OCI-LY3 (cell line): ENCODE data around the gene BMPR1B.

ENCODE experiments used
- H2AFZ ChIP-seq: fragments of 200-600, 300-600 bp; shearing (Covaris generic); 2 replicates; pipeline ENCODE4 v1.6.0; 2014; ENCODE audit warnings: antibody characterized with exemption, low read depth, low read length
- H3K27ac ChIP-seq: fragments of 200-600, 300-600 bp; sonication (generic); 2 replicates; pipeline ENCODE4 v1.5.1; 2014; ENCODE audit warnings: mild to moderate bottlenecking, low read length, moderate library complexity, mixed read lengths
- H3K27me3 ChIP-seq: fragments of 200-600, 300-600 bp; sonication (generic); 2 replicates; pipeline ENCODE4 v1.6.1; 2014; ENCODE audit warnings: low read depth, low read length, mixed read lengths
- H3K36me3 ChIP-seq: fragments of 200-600, 300-600 bp; sonication (generic); replicated peaks from 2 replicates; pipeline ENCODE3; 2014; ENCODE audit warnings: low read depth, low read length, mixed read lengths
- H3K4me1 ChIP-seq: fragments of 300-600, 200-600 bp; sonication (generic); 2 replicates; pipeline ENCODE4 v1.6.1; 2014; ENCODE audit warnings: low read length, mixed read lengths
- H3K4me2 ChIP-seq: fragments of 200-600, 300-600 bp; sonication (generic); 2 replicates; pipeline ENCODE4 v1.6.1; 2014; ENCODE audit warnings: low read length, mixed read lengths
- H3K4me3 ChIP-seq: fragments of 300-600, 200-600 bp; sonication (generic); 2 replicates; pipeline ENCODE4 v1.5.1; 2014; ENCODE audit warnings: antibody characterized with exemption, mild to moderate bottlenecking, low read length, moderate library complexity
- H3K79me2 ChIP-seq: fragments of 300-600, 200-600 bp; shearing (Covaris generic); 2 replicates; pipeline ENCODE4 v1.6.1; 2014; ENCODE audit warnings: mild to moderate bottlenecking, low read length, mixed read lengths
- H3K9ac ChIP-seq: fragments of 300-600, 200-600 bp; shearing (Covaris generic); 2 replicates; pipeline ENCODE4 v1.6.0; 2014; ENCODE audit warnings: mild to moderate bottlenecking, low read length, moderate library complexity
- H3K9me3 ChIP-seq: fragments of 200-600, 300-600 bp; shearing (Covaris generic); 2 replicates; pipeline ENCODE4 v1.6.1; 2014; ENCODE audit warnings: low read length, mixed read lengths; ENCODE audit not compliant: insufficient read depth
- H4K20me1 ChIP-seq: fragments of 200-600, 300-600 bp; sonication (generic); 2 replicates; pipeline ENCODE4 v1.6.1; 2016; ENCODE audit warnings: low read length, mixed read lengths; ENCODE audit not compliant: insufficient read depth
- CTCF ChIP-seq: fragments of 200-600, 300-600 bp; sonication (generic); IDR thresholded peaks from 2 replicates; pipeline ENCODE4 v1.5.1; 2014; ENCODE audit warnings: antibody characterized with exemption, low read length, low read depth
- EZH2phosphoT487 ChIP-seq: fragments of 200-600 bp; shearing (Covaris generic); IDR thresholded peaks from 2 replicates; pipeline ENCODE4 v1.6.1; 2018; ENCODE audit warnings: antibody characterized with exemption, mixed run types, low read depth

BMPR1B gene

DNA sequence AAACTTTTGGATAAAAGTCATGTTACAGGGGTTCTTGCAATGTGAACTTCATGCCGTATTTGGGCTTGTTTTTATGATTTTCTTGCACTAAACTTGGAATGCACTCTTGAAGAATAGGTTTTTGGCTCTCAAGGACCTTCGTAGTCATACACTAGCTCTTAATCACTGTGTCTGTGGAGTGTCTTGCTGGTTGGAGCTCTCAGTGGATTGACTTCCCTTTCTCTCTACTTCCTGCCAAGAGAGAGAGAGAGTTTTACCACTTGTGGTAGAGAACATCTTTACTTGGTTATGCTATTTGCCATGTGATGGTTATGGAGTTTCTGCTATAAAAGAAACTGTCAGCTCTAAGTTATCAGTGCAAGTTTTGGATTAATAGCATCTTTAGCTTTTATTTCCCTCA lies 112.4 kb downstream of the BMPR1B start:
- Histone ChIP-seq H3K36me3 (no peaks in the 10 kb centered on the region), H3K79me2 (no peaks in the 10 kb centered on the region), H3K9me3 (no peaks in the 10 kb centered on the region), H2AFZ (no peak overlapping the region), H3K27ac (no peak overlapping the region), H3K9ac (no peak overlapping the region), H3K4me2 (no peak overlapping the region), H4K20me1 (no peaks in the 10 kb centered on the region), H3K4me1 (no peaks in the 10 kb centered on the region), H3K27me3 (no peaks in the 10 kb centered on the region), H3K4me3 (no peak overlapping the region)
- TF ChIP-seq CTCF (no peak), EZH2phosphoT487 (no peak)

- Histone ChIP-seq H4K20me1 (no peaks in the 10 kb centered on the region), H3K79me2 (no peaks in the 10 kb centered on the region), H3K4me2 (no peak overlapping the region), H3K27me3 (no peaks in the 10 kb centered on the region), H3K27ac (no peak overlapping the region), H2AFZ (no peak overlapping the region), H3K9me3 (no peaks in the 10 kb centered on the region), H3K9ac (no peak overlapping the region), H3K4me1 (no peaks in the 10 kb centered on the region), H3K4me3 (no peak overlapping the region), H3K36me3 (no peaks in the 10 kb centered on the region)
- TF ChIP-seq CTCF (no peak), EZH2phosphoT487 (no peak)
Observed at GRCh38 chr4:94871644-94872305, 114.0 kb downstream of the BMPR1B start.

GRCh38 chr4:94877973-94878372 lies 120.2 kb downstream of the BMPR1B start:
- Histone ChIP-seq H3K4me2 (no peak overlapping the region), H3K36me3 (no peaks in the 10 kb centered on the region), H2AFZ (0 out of 2 replicates have a peak overlapping the region, but pooled peaks have one; percentile 8), H3K9me3 (no peaks in the 10 kb centered on the region), H3K79me2 (no peaks in the 10 kb centered on the region), H3K9ac (no peak overlapping the region), H3K4me3 (no peak overlapping the region), H3K4me1 (no peaks in the 10 kb centered on the region), H3K27ac (no peak overlapping the region), H3K27me3 (no peaks in the 10 kb centered on the region), H4K20me1 (no peaks in the 10 kb centered on the region)
- TF ChIP-seq EZH2phosphoT487 (no peak), CTCF (no peak)

DNA sequence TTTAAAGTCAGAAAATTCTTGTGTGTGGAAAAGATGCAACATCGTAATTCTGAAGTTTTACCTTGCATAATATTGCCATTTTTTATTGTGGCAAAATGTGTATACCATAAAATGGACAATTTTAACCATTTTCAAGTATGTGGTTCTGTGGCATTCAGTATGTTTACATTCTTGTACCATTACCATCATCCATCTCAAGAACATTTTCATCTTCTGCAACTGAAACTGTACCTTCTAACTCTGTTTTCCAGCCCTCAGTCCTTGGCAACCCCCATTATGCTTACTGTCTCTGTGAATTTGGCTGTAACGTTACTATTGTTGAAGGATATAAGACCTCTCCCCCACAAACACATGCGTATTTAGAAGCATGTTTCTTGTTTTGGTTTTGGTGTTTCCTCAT lies 123.2 kb downstream of the BMPR1B start:
- Histone ChIP-seq H3K9me3 (no peaks in the 10 kb centered on the region), H4K20me1 (no peaks in the 10 kb centered on the region), H3K4me1 (no peaks in the 10 kb centered on the region), H3K9ac (no peak overlapping the region), H3K27me3 (no peaks in the 10 kb centered on the region), H3K36me3 (no peaks in the 10 kb centered on the region), H2AFZ (no peak overlapping the region), H3K79me2 (no peaks in the 10 kb centered on the region), H3K4me2 (no peak overlapping the region), H3K4me3 (no peak overlapping the region), H3K27ac (no peak overlapping the region)
- no peak for TF ChIP-seq CTCF
- TF ChIP-seq EZH2phosphoT487: no peak
